Tibial nerve (tissue), 4 donors: ENCODE results near the gene NOL4.

ENCODE experiments used
- EP300 ChIP-seq, 2 donors: sonication (generic); formaldehyde crosslinking; IDR thresholded peaks; one replicate each; pipeline ENCODE4 v1.6.1; 2017; ENCODE audit warnings: antibody characterized with exemption in 2 of 2, mild to moderate bottlenecking in 1 of 2
- POLR2A ChIP-seq, 2 donors: fragments of 450-650 bp; IDR thresholded peaks; one replicate each; pipeline ENCODE4 v1.6.1; 2017; ENCODE audit warnings: antibody characterized with exemption in 2 of 2, mild to moderate bottlenecking in 2 of 2, moderate library complexity in 2 of 2
- TF ChIP-seq, protein P1 (sequence below), 5 experiments: fragments of 200-600 bp in 3 of 5; fragments of 450-650 bp in 2 of 5; sonication (generic) in 3 of 5; IDR thresholded peaks; one replicate each; pipeline ENCODE4 v1.5.1; 2016 to 2019; ENCODE audit warnings: antibody characterized with exemption in 5 of 5, mild to moderate bottlenecking in 3 of 5, moderate library complexity in 2 of 5

DNA sequence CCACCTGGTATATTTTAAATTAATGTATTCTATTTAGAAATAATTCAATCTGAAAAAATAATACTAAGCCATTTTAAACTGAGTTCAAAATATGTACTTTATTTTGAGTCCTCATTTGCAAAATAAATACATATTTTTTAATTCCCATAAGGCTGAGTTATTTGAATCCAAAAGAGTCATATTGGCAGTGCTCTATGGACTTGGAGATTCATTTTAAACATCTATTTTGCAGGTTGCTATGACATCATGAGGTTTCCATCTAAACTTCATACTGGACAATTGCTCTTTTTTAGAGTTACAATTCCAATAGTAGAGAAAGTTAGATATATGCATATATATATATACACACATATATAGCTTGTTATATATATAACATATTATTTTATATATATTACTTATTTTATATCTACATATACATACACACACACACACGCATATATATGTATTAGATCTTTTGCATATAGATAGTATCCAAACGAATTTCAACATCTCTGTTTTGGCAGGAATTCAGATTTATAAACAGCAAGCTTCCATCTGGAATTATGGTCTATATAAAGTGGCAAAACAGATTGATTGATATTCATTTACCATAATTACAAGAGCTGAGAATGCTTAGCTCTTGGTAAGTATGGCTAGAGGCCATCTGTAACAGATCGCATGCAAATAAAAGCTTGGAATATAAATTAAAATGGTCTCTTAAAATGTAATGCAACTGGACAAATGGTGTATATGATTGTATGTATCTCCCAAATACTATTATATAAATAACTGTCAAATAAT lies 34.9 kb downstream of the NOL4 start:
- TF ChIP-seq, protein P1, sequence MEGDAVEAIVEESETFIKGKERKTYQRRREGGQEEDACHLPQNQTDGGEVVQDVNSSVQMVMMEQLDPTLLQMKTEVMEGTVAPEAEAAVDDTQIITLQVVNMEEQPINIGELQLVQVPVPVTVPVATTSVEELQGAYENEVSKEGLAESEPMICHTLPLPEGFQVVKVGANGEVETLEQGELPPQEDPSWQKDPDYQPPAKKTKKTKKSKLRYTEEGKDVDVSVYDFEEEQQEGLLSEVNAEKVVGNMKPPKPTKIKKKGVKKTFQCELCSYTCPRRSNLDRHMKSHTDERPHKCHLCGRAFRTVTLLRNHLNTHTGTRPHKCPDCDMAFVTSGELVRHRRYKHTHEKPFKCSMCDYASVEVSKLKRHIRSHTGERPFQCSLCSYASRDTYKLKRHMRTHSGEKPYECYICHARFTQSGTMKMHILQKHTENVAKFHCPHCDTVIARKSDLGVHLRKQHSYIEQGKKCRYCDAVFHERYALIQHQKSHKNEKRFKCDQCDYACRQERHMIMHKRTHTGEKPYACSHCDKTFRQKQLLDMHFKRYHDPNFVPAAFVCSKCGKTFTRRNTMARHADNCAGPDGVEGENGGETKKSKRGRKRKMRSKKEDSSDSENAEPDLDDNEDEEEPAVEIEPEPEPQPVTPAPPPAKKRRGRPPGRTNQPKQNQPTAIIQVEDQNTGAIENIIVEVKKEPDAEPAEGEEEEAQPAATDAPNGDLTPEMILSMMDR (IDR thresholded peaks at IDR 0.05) = no peak
- no peak for TF ChIP-seq EP300 (IDR thresholded peaks at IDR 0.05)
- no peak for TF ChIP-seq POLR2A (IDR thresholded peaks at IDR 0.05)
